HG02588 (cell line): Measurements from ENCODE around the gene ADAMTS5.

Source experiments
- ATAC-seq: cut with Tn5 transposase; IDR thresholded peaks from one replicate; pipeline ENCODE4 v1.9.1; 2021; ENCODE audit warnings: mild to moderate bottlenecking, moderate library complexity; ENCODE audit not compliant: unreplicated experiment

The ADAMTS5 gene

DNA sequence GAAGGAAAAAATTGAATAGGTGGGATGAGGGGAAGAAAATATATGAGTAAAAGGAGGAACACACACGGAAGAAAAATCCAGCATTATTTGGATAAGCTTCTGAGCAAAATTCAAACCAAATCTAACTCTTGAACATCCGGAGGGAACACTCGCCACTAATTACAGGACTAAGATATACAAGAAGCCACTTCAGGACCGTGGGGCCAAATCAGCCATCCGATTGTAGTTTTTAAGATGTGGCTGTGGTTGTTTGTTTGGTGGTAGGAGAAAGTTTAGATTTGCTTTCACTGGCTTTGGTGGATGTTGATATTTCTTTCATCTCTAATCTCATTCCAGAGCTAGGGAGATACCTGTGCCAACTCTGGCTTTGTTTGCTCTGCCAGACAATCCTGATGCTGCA lies 78.0 kb downstream of the ADAMTS5 start:
- ATAC-seq: no peak

DNA sequence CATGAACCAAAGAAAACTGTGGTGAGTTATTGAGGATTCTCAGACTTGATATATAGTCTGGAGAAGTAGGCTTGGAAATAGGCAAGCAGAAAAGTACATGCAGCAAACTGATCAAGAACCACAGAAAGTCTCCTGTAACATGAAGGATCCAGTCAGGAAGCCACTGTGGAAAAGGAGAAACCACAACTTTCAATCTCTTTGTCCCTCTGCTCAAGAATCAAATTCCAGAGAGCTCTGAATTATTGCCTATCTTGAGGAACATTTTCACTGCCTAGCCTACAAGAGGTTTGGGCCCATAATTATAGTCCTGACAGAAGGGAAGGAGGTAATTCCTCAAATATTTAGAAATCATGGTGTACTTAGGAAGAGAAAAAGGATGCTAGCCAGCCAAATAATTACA lies 78.6 kb downstream of the ADAMTS5 start:
- ATAC-seq: no peak

DNA sequence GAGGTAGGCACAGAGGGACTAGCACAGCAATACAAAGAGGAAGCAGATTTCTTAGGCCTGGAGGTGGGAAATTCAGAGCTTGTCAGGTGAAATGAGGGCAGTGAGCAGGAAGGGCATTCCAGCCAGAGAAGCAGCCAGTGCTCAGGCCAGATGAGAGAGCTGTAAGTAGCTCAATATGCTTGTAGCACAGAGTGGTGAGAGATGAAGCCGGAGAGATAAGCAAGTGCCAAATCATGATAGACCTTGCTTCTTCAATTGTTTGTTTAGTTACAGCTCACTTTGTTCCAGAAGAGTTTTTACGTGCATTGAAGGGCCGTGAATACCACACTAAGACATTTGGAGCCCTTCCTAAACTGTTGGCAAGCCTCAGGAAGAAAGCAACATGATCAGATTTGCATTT lies 79.6 kb downstream of the ADAMTS5 start:
- no peak for ATAC-seq

DNA sequence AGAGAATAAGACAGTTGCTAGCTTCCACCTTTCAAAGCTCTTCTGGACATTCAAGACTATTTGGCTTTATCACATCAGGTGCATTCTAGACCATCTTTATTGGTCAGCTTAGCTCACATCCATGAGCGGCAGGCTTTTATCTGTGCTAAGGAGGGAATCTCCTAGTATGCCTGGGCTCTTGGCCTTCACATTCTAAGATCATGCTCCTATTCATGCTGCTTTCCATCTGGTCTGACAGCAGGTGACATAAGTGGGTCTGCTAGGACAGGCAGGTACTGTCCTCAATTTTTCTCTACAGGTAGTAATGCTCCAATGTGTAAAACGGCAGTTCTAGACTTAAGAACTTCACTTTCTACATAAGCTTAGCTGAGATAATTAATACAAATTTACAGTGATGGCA lies 82.5 kb downstream of the ADAMTS5 start:
- no peak for ATAC-seq

DNA sequence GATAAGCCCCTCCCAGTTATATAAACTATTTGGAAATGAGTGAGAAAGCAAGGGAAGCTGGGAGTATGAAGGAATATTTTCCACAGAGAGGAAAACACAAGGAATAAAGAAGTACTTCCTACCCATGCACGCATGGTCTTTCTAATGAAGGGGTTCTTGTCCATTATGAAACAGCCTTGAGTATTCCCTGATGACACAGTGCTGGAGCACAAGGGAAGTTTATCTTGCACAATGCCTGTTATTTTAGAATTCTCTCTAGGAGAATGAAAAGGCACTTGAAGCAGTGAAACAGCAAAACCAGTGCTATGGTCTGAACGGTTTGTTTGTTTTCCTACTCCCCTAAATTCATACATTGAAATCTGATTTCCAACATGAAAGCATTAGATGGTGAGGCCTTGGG lies 83.1 kb downstream of the ADAMTS5 start:
- no peak for ATAC-seq

DNA sequence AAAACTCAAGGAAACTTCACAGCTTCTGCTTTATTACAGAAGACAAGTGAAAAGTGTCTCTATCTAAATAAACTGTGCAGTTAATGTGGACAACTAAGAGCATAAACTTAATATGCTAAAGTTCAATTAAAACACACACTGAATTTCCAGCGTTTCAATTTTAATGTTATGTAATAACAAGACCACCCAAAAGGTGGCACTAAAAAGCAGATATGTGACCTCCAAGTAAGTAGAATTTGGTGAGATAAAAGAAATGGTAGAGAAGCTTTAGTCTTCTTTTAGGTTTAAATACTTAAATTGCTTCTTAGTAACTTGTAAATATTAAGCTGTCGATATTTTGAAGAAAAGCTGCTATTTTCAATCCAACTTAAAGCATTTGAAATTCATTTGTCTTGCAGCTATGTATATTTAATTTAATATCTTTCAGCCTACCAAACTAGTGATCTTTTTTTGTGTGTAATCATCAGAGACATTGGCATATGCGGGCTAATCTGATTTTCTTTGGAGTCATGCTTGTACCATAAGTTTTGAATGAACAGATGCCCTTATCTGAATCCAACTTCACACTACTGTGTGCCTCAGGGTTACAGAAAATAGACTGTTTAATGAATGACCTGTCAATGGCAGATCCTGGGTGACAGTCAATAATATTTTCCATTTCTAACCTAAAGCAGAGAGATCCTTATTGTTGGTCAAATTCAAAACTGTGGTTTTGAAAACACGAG lies 85.2 kb downstream of the ADAMTS5 start:
- ATAC-seq: no peak

DNA sequence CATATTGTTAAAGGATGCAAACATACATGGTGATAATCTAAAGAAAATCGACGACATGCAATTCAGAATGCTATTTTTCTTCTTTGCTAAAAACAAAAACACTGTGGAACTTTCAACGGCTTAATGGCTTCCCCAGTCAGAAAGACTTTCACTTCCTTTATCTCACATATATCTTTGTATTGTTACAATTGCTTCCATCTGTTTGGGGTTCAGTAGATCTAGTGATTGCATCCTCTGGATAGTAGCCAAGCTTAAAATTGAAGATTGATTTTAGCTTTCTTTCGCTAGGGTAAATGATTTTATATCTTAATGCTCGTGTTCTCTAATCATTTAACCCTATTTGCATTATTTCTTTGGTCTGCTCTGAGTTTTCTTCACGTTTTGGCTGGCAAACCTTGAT lies 89.9 kb downstream of the ADAMTS5 start:
- no peak for ATAC-seq

DNA sequence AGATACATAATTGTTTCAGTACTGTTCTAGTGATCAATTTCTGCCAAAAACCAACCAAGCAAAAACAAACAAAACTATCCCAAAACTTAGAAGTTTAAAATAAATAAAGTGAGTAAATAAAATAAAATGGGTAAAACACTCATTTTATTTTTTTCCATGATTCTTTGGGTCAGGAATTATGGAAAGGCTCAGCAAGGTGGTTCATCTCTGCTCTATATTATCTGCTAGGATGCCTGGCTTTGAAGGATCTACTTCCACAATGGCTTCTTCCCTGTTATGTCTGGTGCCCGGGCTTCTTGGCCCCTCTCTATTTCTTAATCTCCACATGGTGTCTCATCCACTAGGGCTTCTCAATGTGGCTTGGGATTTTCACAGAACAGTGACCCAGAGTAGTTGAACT lies 92.5 kb downstream of the ADAMTS5 start:
- no peak for ATAC-seq
